HEK293 (cell line): ENCODE measurements around the gene COL5A1.

Experiments used
- BCL11A ChIP-seq: fragments of 450-650 bp; formaldehyde crosslinking; IDR thresholded peaks from 2 replicates; pipeline ENCODE4 v1.5.1; 2016; ENCODE audit warnings: low read depth, missing biosample characterization, missing genetic modification characterization
- EGR2 ChIP-seq: fragments of 450-650 bp; formaldehyde crosslinking; IDR thresholded peaks from 2 replicates; pipeline ENCODE4 v1.5.1; 2016; ENCODE audit warnings: low read depth, missing biosample characterization, missing genetic modification characterization
- GFI1B ChIP-seq: fragments of 450-650 bp; formaldehyde crosslinking; IDR thresholded peaks from 2 replicates; pipeline ENCODE4 v1.5.1; 2016; ENCODE audit warnings: missing biosample characterization, missing genetic modification characterization
- HOXC10 ChIP-seq: sonication (generic); formaldehyde crosslinking; IDR thresholded peaks from 2 replicates; pipeline ENCODE4 v1.8.1; 2023; ENCODE audit warnings: mild to moderate bottlenecking, missing genetic modification reagents
- KLF7 ChIP-seq: fragments of 450-650 bp; formaldehyde crosslinking; IDR thresholded peaks from 2 replicates; pipeline ENCODE4 v1.5.1; 2016; ENCODE audit warnings: missing biosample characterization, missing genetic modification characterization, borderline replicate concordance
- KLF9 ChIP-seq: fragments of 450-650 bp; formaldehyde crosslinking; IDR thresholded peaks from 2 replicates; pipeline ENCODE4 v1.5.1; 2016; ENCODE audit warnings: missing biosample characterization, missing genetic modification characterization, low read depth
- PATZ1 ChIP-seq: fragments of 450-650 bp; formaldehyde crosslinking; IDR thresholded peaks from 2 replicates; pipeline ENCODE4 v1.5.1; 2016; ENCODE audit warnings: missing biosample characterization, missing genetic modification characterization
- SP3 ChIP-seq: fragments of 450-650 bp; formaldehyde crosslinking; IDR thresholded peaks from 2 replicates; pipeline ENCODE4 v1.5.1; 2016; ENCODE audit warnings: missing biosample characterization, missing genetic modification characterization
- TRIM28 ChIP-seq: IDR thresholded peaks from 2 replicates; pipeline ENCODE4 v1.6.1; 2011; ENCODE audit warnings: low read length, control low read depth, borderline replicate concordance
- ZBTB1 ChIP-seq: fragments of 450-650 bp; formaldehyde crosslinking; IDR thresholded peaks from 2 replicates; pipeline ENCODE4 v1.5.1; 2016; ENCODE audit warnings: missing biosample characterization, missing genetic modification characterization
- ZNF138 ChIP-seq: fragments of 450-650 bp; formaldehyde crosslinking; IDR thresholded peaks from 2 replicates; pipeline ENCODE4 v1.5.1; 2016; ENCODE audit warnings: missing biosample characterization, missing genetic modification characterization, borderline replicate concordance
- ZNF280D ChIP-seq: fragments of 450-650 bp; formaldehyde crosslinking; IDR thresholded peaks from 2 replicates; pipeline ENCODE4 v1.5.1; 2016; ENCODE audit warnings: missing biosample characterization, missing genetic modification characterization
- ZNF302 ChIP-seq: fragments of 450-650 bp; formaldehyde crosslinking; IDR thresholded peaks from 2 replicates; pipeline ENCODE4 v1.5.1; 2016; ENCODE audit warnings: missing biosample characterization, missing genetic modification characterization, low read depth
- ZNF311 ChIP-seq: fragments of 450-650 bp; formaldehyde crosslinking; IDR thresholded peaks from 2 replicates; pipeline ENCODE4 v1.5.1; 2017; ENCODE audit warnings: missing biosample characterization, missing genetic modification characterization, borderline replicate concordance
- ZNF350 ChIP-seq: fragments of 450-650 bp; formaldehyde crosslinking; IDR thresholded peaks from 2 replicates; pipeline ENCODE4 v1.5.0; 2017; ENCODE audit warnings: missing biosample characterization, mild to moderate bottlenecking, missing genetic modification characterization
- ZNF404 ChIP-seq: fragments of 450-650 bp; formaldehyde crosslinking; IDR thresholded peaks from 2 replicates; pipeline ENCODE4 v1.5.1; 2017; ENCODE audit warnings: missing biosample characterization, missing genetic modification characterization
- ZNF423 ChIP-seq: fragments of 450-650 bp; formaldehyde crosslinking; IDR thresholded peaks from 2 replicates; pipeline ENCODE4 v1.5.1; 2016; ENCODE audit warnings: missing biosample characterization, missing genetic modification characterization
- ZNF433 ChIP-seq: fragments of 450-650 bp; formaldehyde crosslinking; IDR thresholded peaks from 2 replicates; pipeline ENCODE4 v1.5.1; 2016; ENCODE audit warnings: missing biosample characterization, missing genetic modification characterization, low read depth
- ZNF510 ChIP-seq: fragments of 450-650 bp; formaldehyde crosslinking; IDR thresholded peaks from 2 replicates; pipeline ENCODE4 v1.5.1; 2018; ENCODE audit warnings: mild to moderate bottlenecking, missing genetic modification characterization, missing biosample characterization; ENCODE audit not compliant: insufficient replicate concordance
- ZNF514 ChIP-seq: fragments of 450-650 bp; formaldehyde crosslinking; IDR thresholded peaks from 2 replicates; pipeline ENCODE4 v1.5.1; 2016; ENCODE audit warnings: missing biosample characterization, missing genetic modification characterization
- ZNF677 ChIP-seq: fragments of 450-650 bp; IDR thresholded peaks from 2 replicates; pipeline ENCODE4 v1.5.0; 2018; ENCODE audit warnings: missing biosample characterization, mild to moderate bottlenecking, missing genetic modification characterization, moderate library complexity
- ZNF747 ChIP-seq: fragments of 450-650 bp; formaldehyde crosslinking; IDR thresholded peaks from 2 replicates; pipeline ENCODE4 v1.5.1; 2016; ENCODE audit warnings: missing biosample characterization, missing genetic modification characterization
- ZNF76 ChIP-seq: fragments of 450-650 bp; formaldehyde crosslinking; IDR thresholded peaks from 2 replicates; pipeline ENCODE4; 2016; ENCODE audit warnings: low read depth, missing biosample characterization, missing genetic modification characterization, borderline replicate concordance
- ZSCAN23 ChIP-seq: fragments of 450-650 bp; formaldehyde crosslinking; IDR thresholded peaks from 2 replicates; pipeline ENCODE4 v1.5.1; 2016; ENCODE audit warnings: missing biosample characterization, missing genetic modification characterization
- TF ChIP-seq, protein P1 (sequence below): fragments of 450-650 bp; formaldehyde crosslinking; IDR thresholded peaks from 2 replicates; pipeline ENCODE4 v1.5.1; 2016; ENCODE audit warnings: missing biosample characterization, missing genetic modification characterization
- TF ChIP-seq, protein P2 (sequence below): fragments of 450-650 bp; formaldehyde crosslinking; IDR thresholded peaks from 2 replicates; pipeline ENCODE4 v1.5.1; 2017; ENCODE audit warnings: missing biosample characterization, missing genetic modification characterization
- TF ChIP-seq, protein P3 (sequence below): fragments of 450-650 bp; formaldehyde crosslinking; IDR thresholded peaks from 2 replicates; pipeline ENCODE4 v1.5.1; 2016; ENCODE audit warnings: missing biosample characterization, missing genetic modification characterization
- TF ChIP-seq, protein P4 (sequence below): fragments of 450-650 bp; formaldehyde crosslinking; IDR thresholded peaks from 2 replicates; pipeline ENCODE4 v1.5.1; 2016; ENCODE audit warnings: missing biosample characterization, missing genetic modification characterization, low read depth
- TF ChIP-seq, protein P5 (sequence below): fragments of 450-650 bp; formaldehyde crosslinking; IDR thresholded peaks from 2 replicates; pipeline ENCODE4 v1.5.1; 2016; ENCODE audit warnings: missing biosample characterization, missing genetic modification characterization

The COL5A1 gene

GRCh38 chr9:134641173-134641989 is at the start of gene COL5A1 (continued):
- TF ChIP-seq ZNF510 (tag by site-specific recombination), result no peak
- TF ChIP-seq ZNF76 (tag by site-specific recombination), result peak; percentile 51; the same call in 1 of the 2 replicates
- no peak for TF ChIP-seq ZNF514 (tag by site-specific recombination)
- TF ChIP-seq, protein P1, sequence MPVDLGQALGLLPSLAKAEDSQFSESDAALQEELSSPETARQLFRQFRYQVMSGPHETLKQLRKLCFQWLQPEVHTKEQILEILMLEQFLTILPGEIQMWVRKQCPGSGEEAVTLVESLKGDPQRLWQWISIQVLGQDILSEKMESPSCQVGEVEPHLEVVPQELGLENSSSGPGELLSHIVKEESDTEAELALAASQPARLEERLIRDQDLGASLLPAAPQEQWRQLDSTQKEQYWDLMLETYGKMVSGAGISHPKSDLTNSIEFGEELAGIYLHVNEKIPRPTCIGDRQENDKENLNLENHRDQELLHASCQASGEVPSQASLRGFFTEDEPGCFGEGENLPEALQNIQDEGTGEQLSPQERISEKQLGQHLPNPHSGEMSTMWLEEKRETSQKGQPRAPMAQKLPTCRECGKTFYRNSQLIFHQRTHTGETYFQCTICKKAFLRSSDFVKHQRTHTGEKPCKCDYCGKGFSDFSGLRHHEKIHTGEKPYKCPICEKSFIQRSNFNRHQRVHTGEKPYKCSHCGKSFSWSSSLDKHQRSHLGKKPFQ (tag by site-specific recombination), result no peak
- TF ChIP-seq BCL11A, result no peak
- peak; percentile 91 for TF ChIP-seq EGR2 (tag by site-specific recombination)
- TF ChIP-seq ZNF433 (tag by site-specific recombination), result no peak
- TF ChIP-seq ZNF747 (tag by site-specific recombination), result no peak
- peak; percentile 67 for TF ChIP-seq SP3 (tag by site-specific recombination)
- TF ChIP-seq, protein P2, sequence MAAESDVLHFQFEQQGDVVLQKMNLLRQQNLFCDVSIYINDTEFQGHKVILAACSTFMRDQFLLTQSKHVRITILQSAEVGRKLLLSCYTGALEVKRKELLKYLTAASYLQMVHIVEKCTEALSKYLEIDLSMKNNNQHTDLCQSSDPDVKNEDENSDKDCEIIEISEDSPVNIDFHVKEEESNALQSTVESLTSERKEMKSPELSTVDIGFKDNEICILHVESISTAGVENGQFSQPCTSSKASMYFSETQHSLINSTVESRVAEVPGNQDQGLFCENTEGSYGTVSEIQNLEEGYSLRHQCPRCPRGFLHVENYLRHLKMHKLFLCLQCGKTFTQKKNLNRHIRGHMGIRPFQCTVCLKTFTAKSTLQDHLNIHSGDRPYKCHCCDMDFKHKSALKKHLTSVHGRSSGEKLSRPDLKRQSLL (tag by site-specific recombination), result no peak
- TF ChIP-seq ZNF280D, result no peak
- TF ChIP-seq, protein P3, sequence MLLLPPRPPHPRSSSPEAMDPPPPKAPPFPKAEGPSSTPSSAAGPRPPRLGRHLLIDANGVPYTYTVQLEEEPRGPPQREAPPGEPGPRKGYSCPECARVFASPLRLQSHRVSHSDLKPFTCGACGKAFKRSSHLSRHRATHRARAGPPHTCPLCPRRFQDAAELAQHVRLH (tag by site-specific recombination), result no peak
- no peak for TF ChIP-seq HOXC10
- TF ChIP-seq ZSCAN23, result no peak
- TF ChIP-seq ZNF404 (tag by site-specific recombination), result no peak
- TF ChIP-seq, protein P4, sequence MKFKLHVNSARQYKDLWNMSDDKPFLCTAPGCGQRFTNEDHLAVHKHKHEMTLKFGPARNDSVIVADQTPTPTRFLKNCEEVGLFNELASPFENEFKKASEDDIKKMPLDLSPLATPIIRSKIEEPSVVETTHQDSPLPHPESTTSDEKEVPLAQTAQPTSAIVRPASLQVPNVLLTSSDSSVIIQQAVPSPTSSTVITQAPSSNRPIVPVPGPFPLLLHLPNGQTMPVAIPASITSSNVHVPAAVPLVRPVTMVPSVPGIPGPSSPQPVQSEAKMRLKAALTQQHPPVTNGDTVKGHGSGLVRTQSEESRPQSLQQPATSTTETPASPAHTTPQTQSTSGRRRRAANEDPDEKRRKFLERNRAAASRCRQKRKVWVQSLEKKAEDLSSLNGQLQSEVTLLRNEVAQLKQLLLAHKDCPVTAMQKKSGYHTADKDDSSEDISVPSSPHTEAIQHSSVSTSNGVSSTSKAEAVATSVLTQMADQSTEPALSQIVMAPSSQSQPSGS (tag by site-specific recombination), result no peak
- TF ChIP-seq KLF7, result no peak
- TF ChIP-seq ZNF302 (tag by site-specific recombination), result no peak
- TF ChIP-seq ZNF311 (tag by site-specific recombination), result no peak
- peak; percentile 75 for TF ChIP-seq PATZ1 (tag by site-specific recombination)
- no peak for TF ChIP-seq TRIM28
- TF ChIP-seq GFI1B (tag by site-specific recombination), result no peak
- no peak for TF ChIP-seq ZNF350 (tag by site-specific recombination)
- TF ChIP-seq ZNF677 (tag by site-specific recombination), result no peak
- TF ChIP-seq, protein P5, sequence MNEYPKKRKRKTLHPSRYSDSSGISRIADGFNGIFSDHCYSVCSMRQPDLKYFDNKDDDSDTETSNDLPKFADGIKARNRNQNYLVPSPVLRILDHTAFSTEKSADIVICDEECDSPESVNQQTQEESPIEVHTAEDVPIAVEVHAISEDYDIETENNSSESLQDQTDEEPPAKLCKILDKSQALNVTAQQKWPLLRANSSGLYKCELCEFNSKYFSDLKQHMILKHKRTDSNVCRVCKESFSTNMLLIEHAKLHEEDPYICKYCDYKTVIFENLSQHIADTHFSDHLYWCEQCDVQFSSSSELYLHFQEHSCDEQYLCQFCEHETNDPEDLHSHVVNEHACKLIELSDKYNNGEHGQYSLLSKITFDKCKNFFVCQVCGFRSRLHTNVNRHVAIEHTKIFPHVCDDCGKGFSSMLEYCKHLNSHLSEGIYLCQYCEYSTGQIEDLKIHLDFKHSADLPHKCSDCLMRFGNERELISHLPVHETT (tag by site-specific recombination), result no peak
- peak; percentile 36; the same call in 1 of the 2 replicates for TF ChIP-seq ZNF423 (tag by site-specific recombination)
- TF ChIP-seq ZNF138, result no peak
- no peak for TF ChIP-seq ZBTB1 (tag by site-specific recombination)
- 0 out of 2 replicates have a peak, but pooled peaks have one; percentile 12 for TF ChIP-seq KLF9
